H1 (cell line): Measurements from ENCODE around the gene C2CD4C. TPM values are rescaled to one million over a fixed set of nuclear protein-coding genes. Genes with fewer than 3 reads are reported as not detected.

Experiments used
- ASH2L ChIP-seq: fragments of 200-600, 300-600 bp; sonication (generic); IDR thresholded peaks from one replicate; pipeline ENCODE4 v1.7.1; 2017; ENCODE audit warnings: low read length
- CBX5 ChIP-seq: fragments of 300-800, 300-1000 bp; sonication (generic); IDR thresholded peaks from 2 replicates; pipeline ENCODE4 v1.7.1; 2016; ENCODE audit warnings: antibody characterized with exemption, low read length, low read depth
- CREB1 ChIP-seq: IDR thresholded peaks from 2 replicates; pipeline ENCODE4 v1.6.1; 2012; ENCODE audit warnings: inconsistent platforms
- EGR1 ChIP-seq: IDR thresholded peaks from 2 replicates; pipeline ENCODE4 v1.6.1; 2011; ENCODE audit warnings: low read depth, low read length, borderline replicate concordance
- MAX ChIP-seq: IDR thresholded peaks from 2 replicates; pipeline ENCODE4 v1.6.1; 2012; ENCODE audit warnings: inconsistent platforms
- SP1 ChIP-seq: IDR thresholded peaks from 2 replicates; pipeline ENCODE4 v1.6.1; 2011; ENCODE audit warnings: low read depth, low read length
- TCF12 ChIP-seq: IDR thresholded peaks from 2 replicates; pipeline ENCODE4 v1.6.1; 2011; ENCODE audit warnings: low read depth, mild to moderate bottlenecking, low read length
- polyA plus RNA-seq, 7 experiments: library from polyadenylated mRNA; depleted of rRNA in 3 of 7; stranded (reverse) in 5 of 7; unstranded in 2 of 7; fragments of >200 nt in 5 of 7; fragments of 200-250 nt in 2 of 7; gene quantifications; 1 replicate in 5 of 7; 2 replicates in 1 of 7; 4 replicates in 1 of 7; pipeline versions ENCODE4 v1.2.1 to v1.2.3, GENCODE V29; 2011 to 2013; ENCODE audit warnings: missing spikeins in 2 of 7, mixed read lengths in 2 of 7
- total RNA-seq: library from RNA; stranded (reverse); fragmentation: NEBNext Ultra II Directional; extraction: Animal tissue kit (Norgen Biotek cat#: 25700); gene quantifications from 2 replicates; pipeline ENCODE4 v1.2.1, GENCODE V29; 2021

The C2CD4C gene
- total and polyA plus RNA-seq, 2 of the 8 experiments (the other 6 are each of a cell fraction or from before 2014, with no cell fraction given) = 3.8 to 6.3 TPM

- TF ChIP-seq MAX (no peak), ASH2L (no peak), CBX5 (no peak), TCF12 (no peak), EGR1 (no peak), CREB1 (no peak), SP1 (no peak)
These were observed 29.2 kb downstream of the C2CD4C start (continued) for GRCh38 chr19:379796-380195.
